H9 (cell line): ENCODE measurements around the gene FBLN7. TPM values are rescaled to one million over a fixed set of nuclear protein-coding genes. Genes with fewer than 3 reads are reported as not detected.

Experiments used
- DNase-seq: peaks from one replicate; pipeline ENCODE4 v3.0.0-alpha.2; 2017
- H2AFZ ChIP-seq: one replicate; pipeline ENCODE4 v1.6.1; 2013; ENCODE audit warnings: mild to moderate bottlenecking, low read length, control low read depth, moderate library complexity
- H2AK5ac ChIP-seq: 2 replicates; pipeline ENCODE4 v1.6.1; 2013; ENCODE audit warnings: low read length, control low read depth, mixed read lengths; ENCODE audit not compliant: insufficient read length
- H2BK120ac ChIP-seq: one replicate; pipeline ENCODE4 v1.6.1; 2013; ENCODE audit warnings: low read depth, mild to moderate bottlenecking, low read length, control low read depth, inconsistent platforms; ENCODE audit not compliant: poor library complexity, severe bottlenecking
- H2BK12ac ChIP-seq: 2 replicates; pipeline ENCODE4 v1.6.1; 2013; ENCODE audit warnings: low read length, control low read depth, mixed read lengths, low read depth; ENCODE audit not compliant: insufficient read length
- H2BK15ac ChIP-seq: 2 replicates; pipeline ENCODE4 v1.6.1; 2013; ENCODE audit warnings: low read depth, low read length, control low read depth
- H2BK20ac ChIP-seq: one replicate; pipeline ENCODE4 v1.6.1; 2013; ENCODE audit warnings: low read depth, mild to moderate bottlenecking, low read length, control low read depth, inconsistent platforms; ENCODE audit not compliant: poor library complexity, severe bottlenecking
- H2BK5ac ChIP-seq: 2 replicates; pipeline ENCODE4 v1.6.1; 2013; ENCODE audit warnings: low read length, control low read depth, mixed read lengths; ENCODE audit not compliant: insufficient read length
- H3K14ac ChIP-seq: 2 replicates; pipeline ENCODE4 v1.6.1; 2013; ENCODE audit warnings: low read length, control low read depth; ENCODE audit not compliant: insufficient read depth
- H3K18ac ChIP-seq: 2 replicates; pipeline ENCODE4 v1.6.1; 2013; ENCODE audit warnings: low read depth, mild to moderate bottlenecking, mixed read lengths, low read length, control low read depth; ENCODE audit not compliant: insufficient read length
- H3K23ac ChIP-seq: 2 replicates; pipeline ENCODE4 v1.6.1; 2013; ENCODE audit warnings: low read length, control low read depth, mixed read lengths, low read depth; ENCODE audit not compliant: insufficient read length
- H3K23me2 ChIP-seq: 2 replicates; pipeline ENCODE4 v1.6.1; 2013; ENCODE audit warnings: low read depth, mild to moderate bottlenecking, mixed read lengths, low read length, control low read depth; ENCODE audit not compliant: insufficient read length, poor library complexity, severe bottlenecking
- H3K27ac ChIP-seq: 2 replicates; pipeline ENCODE4 v1.5.1; 2013; ENCODE audit warnings: low read length, control low read depth, mixed read lengths, low read depth; ENCODE audit not compliant: insufficient read length
- H3K27me3 ChIP-seq: 2 replicates; pipeline ENCODE4 v1.6.1; 2013; ENCODE audit warnings: low read length, control low read depth, inconsistent platforms; ENCODE audit not compliant: insufficient read depth
- H3K4ac ChIP-seq: 2 replicates; pipeline ENCODE4 v1.6.1; 2013; ENCODE audit warnings: low read depth, mild to moderate bottlenecking, control low read depth, inconsistent platforms, low read length, moderate library complexity
- H3K4me1 ChIP-seq: 2 replicates; pipeline ENCODE4 v1.6.1; 2013; ENCODE audit warnings: low read length, control low read depth, inconsistent platforms; ENCODE audit not compliant: insufficient read depth
- H3K4me2 ChIP-seq: 2 replicates; pipeline ENCODE4 v1.6.1; 2013; ENCODE audit warnings: low read length, control low read depth, mixed read lengths; ENCODE audit not compliant: insufficient read length, insufficient read depth
- H3K56ac ChIP-seq: 2 replicates; pipeline ENCODE4 v1.6.1; 2013; ENCODE audit warnings: low read depth, mild to moderate bottlenecking, mixed read lengths, low read length, control low read depth; ENCODE audit not compliant: insufficient read length
- H3K79me1 ChIP-seq: 2 replicates; pipeline ENCODE4 v1.6.1; 2013; ENCODE audit warnings: low read depth, mild to moderate bottlenecking, moderate library complexity, low read length, control low read depth, inconsistent platforms; ENCODE audit not compliant: insufficient read depth, poor library complexity, severe bottlenecking
- H3K79me2 ChIP-seq: 2 replicates; pipeline ENCODE4 v1.6.1; 2013; ENCODE audit warnings: low read length, control low read depth, inconsistent platforms; ENCODE audit not compliant: insufficient read depth
- H3K9ac ChIP-seq: 2 replicates; pipeline ENCODE4 v1.6.1; 2013; ENCODE audit warnings: low read length, control low read depth, mixed read lengths; ENCODE audit not compliant: insufficient read length; ENCODE audit errors: extremely low read depth
- H3K9me3 ChIP-seq: one replicate; pipeline ENCODE4 v1.6.1; 2013; ENCODE audit warnings: low read depth, low read length, inconsistent platforms; ENCODE audit not compliant: control insufficient read depth
- H3T11ph ChIP-seq: one replicate; pipeline ENCODE4 v1.6.1; 2013; ENCODE audit warnings: mild to moderate bottlenecking, low read length, control low read depth, inconsistent platforms
- H4K20me1 ChIP-seq: one replicate; pipeline ENCODE4 v1.6.1; 2013; ENCODE audit not compliant: control insufficient read depth, insufficient read length, insufficient read depth
- H4K5ac ChIP-seq: 2 replicates; pipeline ENCODE4 v1.6.1; 2013; ENCODE audit warnings: low read depth, mild to moderate bottlenecking, mixed read lengths, low read length, control low read depth; ENCODE audit not compliant: insufficient read length
- H4K8ac ChIP-seq: replicated peaks from 2 replicates; pipeline ENCODE4 v1.6.1; 2013; ENCODE audit warnings: low read length, control low read depth, mixed read lengths, low read depth; ENCODE audit not compliant: insufficient read length
- H4K91ac ChIP-seq: 2 replicates; pipeline ENCODE4 v1.6.1; 2013; ENCODE audit warnings: low read depth, mild to moderate bottlenecking, moderate library complexity, mixed read lengths, low read length, control low read depth; ENCODE audit not compliant: insufficient read length
- H3K27ac Mint-ChIP-seq, 3 experiments: 2 replicates in 2 of 3; 3 replicates in 1 of 3; pipeline ENCODE4 v1.8.0; 2020 to 2021; ENCODE audit warnings: mixed read lengths in 3 of 3, mild to moderate bottlenecking in 1 of 3, moderate library complexity in 1 of 3
- H3K27me3 Mint-ChIP-seq: 2 replicates; pipeline ENCODE4 v1.8.0; 2021; ENCODE audit warnings: low read depth, mild to moderate bottlenecking, moderate library complexity, mixed read lengths
- H3K36me3 Mint-ChIP-seq, 3 experiments: 2 replicates in 2 of 3; 3 replicates in 1 of 3; pipeline ENCODE4 v1.8.0; 2020 to 2021; ENCODE audit warnings: low read depth in 3 of 3, mixed read lengths in 3 of 3; ENCODE audit not compliant: insufficient read depth in 1 of 3
- H3K4me1 Mint-ChIP-seq, 2 experiments: 2 replicates each; pipeline ENCODE4 v1.8.0; 2020; ENCODE audit warnings: mixed read lengths in 2 of 2
- H3K4me3 Mint-ChIP-seq, 2 experiments: 2 replicates in 1 of 2; 3 replicates in 1 of 2; pipeline ENCODE4 v1.8.0; 2020 to 2021; ENCODE audit warnings: mild to moderate bottlenecking in 2 of 2, mixed read lengths in 2 of 2, moderate library complexity in 1 of 2
- H3K9me3 Mint-ChIP-seq, 2 experiments: 2 replicates in 1 of 2; 3 replicates in 1 of 2; pipeline ENCODE4 v1.8.0; 2020; ENCODE audit warnings: mild to moderate bottlenecking in 2 of 2, mixed read lengths in 2 of 2, moderate library complexity in 1 of 2
- CTCF ChIP-seq: fragments of 200-600 bp; sonication (generic); conservative IDR thresholded peaks from 3 replicates; pipeline ENCODE4 v1.8.0; 2021; ENCODE audit warnings: antibody characterized with exemption, mild to moderate bottlenecking
- total RNA-seq: library from RNA; stranded (reverse); gene quantifications from 2 replicates; pipeline ENCODE4 v1.2.1, GENCODE V29; 2021

Gene FBLN7
- total RNA-seq, 1 experiment from 2014 or later: 1.3 TPM

- H3K9ac ChIP-seq: no peak overlapping the region
- no peaks in the 10 kb centered on the region for H3K27me3 ChIP-seq
- DNase-seq: no peak
- no peak overlapping the region for H4K5ac ChIP-seq
- H3K9me3 ChIP-seq: no peaks in the 10 kb centered on the region
- H3K27me3 Mint-ChIP-seq: no peaks in the 10 kb centered on the region
- H4K91ac ChIP-seq: no peak overlapping the region
- no peak overlapping the region for H2BK5ac ChIP-seq
- H3K23ac ChIP-seq: no peak overlapping the region
- no peak overlapping the region for H3K14ac ChIP-seq
- H3K27ac Mint-ChIP-seq: no peak overlapping the region
- no peaks in the 10 kb centered on the region for H4K20me1 ChIP-seq
- no peaks in the 10 kb centered on the region for H3K4me1 Mint-ChIP-seq
- H3K79me2 ChIP-seq: no peaks in the 10 kb centered on the region
- H3K36me3 Mint-ChIP-seq: peaks cover 22 to 53% (median 43%) of the 10 kb centered on the region in 3 experiments
- no peak overlapping the region for H3K4me3 Mint-ChIP-seq
- H3K4ac ChIP-seq: no peak overlapping the region
- H2BK12ac ChIP-seq: no peak overlapping the region
- H2AK5ac ChIP-seq: no peak overlapping the region
- H2BK15ac ChIP-seq: no peak overlapping the region
- H3K27ac ChIP-seq: no peak overlapping the region
- no peak for TF ChIP-seq CTCF
- H3T11ph ChIP-seq: no peak overlapping the region
- H3K18ac ChIP-seq: no peak overlapping the region
- no peak overlapping the region for H2AFZ ChIP-seq
- H3K79me1 ChIP-seq: no peaks in the 10 kb centered on the region
- no peak overlapping the region for H3K56ac ChIP-seq
- no peak overlapping the region for H4K8ac ChIP-seq
- H3K4me2 ChIP-seq: no peak overlapping the region
- no peaks in the 10 kb centered on the region for H3K23me2 ChIP-seq
- peaks cover 14 to 18% of the 10 kb centered on the region in 2 experiments for H3K9me3 Mint-ChIP-seq
- no peak overlapping the region for H2BK20ac ChIP-seq
- H3K4me1 ChIP-seq: no peaks in the 10 kb centered on the region
- H2BK120ac ChIP-seq: no peak overlapping the region
These were observed 28.9 kb upstream of the FBLN7 start for GRCh38 chr2:112109278-112109677.
